SU-DHL-6 (cell line): ENCODE results near the gene ZNF592.

Source experiments
- CTCF ChIP-seq: fragments of 200-600 bp; sonication (generic); IDR thresholded peaks from one replicate; pipeline ENCODE4 v1.5.1; 2017; ENCODE audit warnings: antibody characterized with exemption, mild to moderate bottlenecking, low read length, moderate library complexity; ENCODE audit not compliant: insufficient read depth, poor library complexity, severe bottlenecking
- EZH2phosphoT487 ChIP-seq: fragments of 200-600 bp; sonication (generic), shearing (Covaris generic); conservative IDR thresholded peaks from 2 replicates; pipeline ENCODE4 v1.6.1; 2018; ENCODE audit warnings: mild to moderate bottlenecking, antibody characterized with exemption, low read length, moderate library complexity, mixed read lengths

- TF ChIP-seq CTCF (no peak), EZH2phosphoT487 (no peak)
These were observed 62.8 kb downstream of the ZNF592 start for GRCh38 chr15:84811151-84811550.
